Forelimb muscle (tissue), 1 donor: ENCODE data around the gene MOB1A. TPM values are rescaled to one million over a fixed set of nuclear protein-coding genes. Genes with fewer than 3 reads are reported as not detected.
"Not testable (repeated sequence)": the region's sequence is repeated elsewhere in the genome, so short reads cannot be mapped to it uniquely, and the experiment has no call there.

ENCODE experiments used
- DNase-seq: peaks from one replicate; pipeline ENCODE4 v3.0.0-alpha.2; 2013; ENCODE audit warnings: low read depth
- polyA plus RNA-seq: library from polyadenylated mRNA; unstranded; fragments of 120-200 nt; gene quantifications from one replicate; pipeline ENCODE4 v1.2.1, GENCODE V29; 2013; ENCODE audit not compliant: insufficient read length

MOB1A gene
- polyA plus RNA-seq, 1 donor = 41.5 TPM

DNA sequence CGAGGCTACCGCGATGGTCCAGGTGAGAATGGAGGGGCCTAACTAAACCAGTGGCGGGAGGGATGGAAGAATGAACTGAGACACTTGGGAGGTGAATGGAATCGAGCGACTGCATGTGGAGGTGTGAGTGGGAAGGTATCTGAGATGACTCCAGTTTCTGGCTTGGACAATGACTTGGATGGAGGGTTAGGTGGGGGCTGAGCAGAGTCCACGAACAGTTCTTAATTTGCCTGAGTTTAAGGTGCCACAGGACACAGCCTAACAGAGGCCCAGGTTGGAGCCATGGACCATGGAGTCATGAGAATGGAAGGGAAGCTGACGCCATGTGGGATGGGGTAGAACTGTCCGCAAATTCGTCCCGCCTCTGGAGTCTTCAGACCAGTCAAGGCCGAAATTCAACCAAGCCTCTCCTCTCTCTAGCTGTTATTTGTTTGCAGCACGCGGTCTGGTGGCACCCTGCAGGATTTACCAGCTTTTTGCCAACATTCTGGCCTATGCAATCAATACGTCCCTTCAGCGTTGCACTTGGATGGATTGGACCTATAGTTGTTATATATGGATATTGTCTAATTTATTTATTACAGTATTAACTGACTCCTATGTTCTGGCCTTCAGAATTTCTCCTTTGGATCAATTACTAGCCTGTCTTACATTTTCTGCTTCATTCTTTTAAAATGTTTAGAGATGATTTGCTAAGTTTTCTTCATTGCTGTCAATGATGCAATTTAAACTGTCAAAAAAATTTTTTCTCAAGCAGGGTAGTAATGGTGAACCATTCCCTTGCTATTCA is 30.0 kb downstream of the MOB1A start:
- no peak for DNase-seq

DNA sequence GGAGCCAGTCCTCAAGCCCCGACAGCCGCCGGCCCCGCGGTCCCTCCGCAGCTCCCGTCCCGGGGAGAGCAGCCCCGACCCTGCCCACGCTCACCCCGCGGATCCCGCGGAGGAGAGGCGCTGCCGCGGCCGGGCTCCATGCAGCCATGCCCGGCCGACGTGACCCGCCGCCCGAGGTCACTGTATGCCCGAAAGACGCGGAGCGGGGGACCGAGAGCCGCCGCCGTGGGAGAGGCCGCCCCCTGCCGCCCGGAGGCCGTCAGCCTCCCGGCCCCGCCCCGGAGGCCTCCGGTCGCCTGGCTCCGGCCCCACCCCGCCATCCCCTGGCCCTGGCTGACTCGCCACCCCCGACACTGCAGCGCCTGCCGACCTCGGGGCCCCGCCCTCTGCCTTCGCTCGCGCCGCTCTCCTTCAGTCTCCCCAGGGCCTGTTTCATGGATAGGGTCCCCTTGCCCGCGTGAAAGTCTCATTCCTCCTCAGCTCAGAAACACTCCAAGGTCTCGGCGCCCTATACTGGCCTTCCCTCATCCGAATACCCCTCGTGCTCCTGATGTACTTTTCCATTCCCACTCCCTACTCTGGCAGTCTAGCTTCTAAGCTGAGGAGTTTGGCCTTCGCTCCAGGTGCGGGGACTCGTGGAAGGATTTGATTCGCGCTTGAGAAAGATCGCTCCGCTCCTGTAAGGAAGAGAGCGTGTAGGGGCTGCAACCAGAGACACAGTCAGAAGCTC is 30.8 kb downstream of the MOB1A start, which contains the start of gene BOLA3:
Gene BOLA3 (minus strand): TSS at position 186 of the 730 bp plus-strand sequence. CDS start 38 bp downstream, at position 148.
- DNase-seq = peak; percentile 32

DNA sequence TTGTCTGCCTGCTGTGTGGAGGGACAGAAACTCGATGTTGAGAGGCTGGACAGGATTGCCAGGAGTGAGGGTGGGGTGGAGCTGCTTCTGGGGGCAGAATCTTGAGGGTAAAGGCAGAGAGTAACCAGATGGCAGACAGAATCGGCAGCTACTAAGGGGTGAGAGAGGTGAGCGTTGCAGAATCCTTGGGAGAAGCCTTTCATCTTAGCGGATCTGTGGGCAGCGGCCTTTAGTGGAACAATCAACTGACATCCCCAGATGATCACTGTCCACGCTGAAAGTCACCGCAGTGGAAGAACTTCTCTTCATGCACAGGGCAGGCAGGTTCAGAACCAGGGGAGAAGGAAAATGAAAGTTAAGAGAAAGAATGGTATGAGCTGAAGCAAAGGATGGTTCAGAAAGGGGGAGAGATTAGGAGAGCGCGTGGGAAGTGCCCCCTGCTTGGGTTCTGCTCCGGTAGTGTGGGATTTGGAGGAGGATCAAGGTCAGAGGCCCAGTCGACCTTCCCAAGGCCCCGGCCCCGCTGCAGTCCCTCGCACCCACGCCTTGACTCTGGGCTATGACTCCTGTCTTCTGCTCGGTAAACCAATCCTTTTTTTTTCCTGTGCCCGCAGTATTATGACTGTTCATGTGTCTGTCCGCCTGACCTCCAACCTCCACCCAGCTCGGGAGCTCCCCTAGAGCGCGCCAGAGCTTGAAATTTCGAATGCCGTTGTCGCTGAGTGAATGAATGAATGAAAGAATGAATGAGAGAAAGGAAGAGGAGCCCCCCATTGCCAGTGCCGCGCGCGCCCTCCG is 31.6 kb downstream of the MOB1A start:
- no peak for DNase-seq

DNA sequence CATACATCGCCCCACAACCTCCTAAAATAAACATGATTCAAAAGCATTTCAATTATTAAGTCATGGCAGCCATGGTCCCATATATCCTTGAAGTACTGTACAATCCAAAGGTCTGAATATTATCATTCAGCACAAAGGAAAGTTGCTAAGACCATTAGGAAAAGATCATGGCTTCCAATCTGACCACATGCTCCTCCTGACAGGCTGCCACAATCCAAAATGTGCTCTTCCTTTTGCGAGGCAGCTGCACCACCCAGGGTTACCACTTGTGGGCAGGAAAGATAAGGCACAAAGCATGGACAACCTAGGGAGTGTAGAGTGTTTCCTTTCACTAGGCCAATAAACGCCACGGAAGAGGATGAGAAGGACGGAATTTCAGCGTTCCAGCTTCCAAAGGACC is 36.3 kb downstream of the MOB1A start:
- no peak for DNase-seq

DNA sequence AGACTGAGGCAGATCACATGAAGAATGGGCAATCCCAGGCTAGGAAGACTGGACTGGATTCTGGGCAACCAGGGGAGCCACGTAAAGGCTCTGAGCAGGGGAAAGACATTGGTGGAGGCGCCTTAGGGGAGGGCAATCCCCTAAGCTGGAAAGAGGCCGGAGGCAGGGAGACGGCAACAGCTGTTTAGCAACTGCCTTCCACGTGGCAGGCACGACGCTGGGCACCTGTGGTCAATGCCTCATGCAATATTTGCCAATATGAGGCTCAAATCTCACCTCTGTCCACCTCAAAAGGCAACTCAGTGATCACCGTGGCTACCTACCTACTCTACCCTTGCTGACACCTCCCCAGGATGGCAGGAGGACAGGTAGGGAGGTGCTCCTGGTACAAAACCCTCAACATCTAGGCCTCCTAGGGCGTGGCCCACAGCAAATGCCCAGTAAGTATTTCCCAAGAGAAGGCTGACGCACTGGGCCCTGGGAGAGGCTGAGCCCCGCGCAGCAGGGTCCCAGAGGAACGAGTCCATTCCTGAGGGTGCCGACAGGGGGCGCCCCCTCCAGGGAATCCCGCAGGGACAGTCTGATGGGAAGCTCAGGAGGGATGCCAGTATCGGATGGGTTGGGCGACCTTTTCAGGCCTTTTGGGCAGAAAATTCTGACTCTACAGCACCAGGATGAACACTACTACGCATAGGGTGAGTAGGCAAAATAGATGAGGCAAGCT is 39.9 kb downstream of the MOB1A start:
- no peak for DNase-seq

DNA sequence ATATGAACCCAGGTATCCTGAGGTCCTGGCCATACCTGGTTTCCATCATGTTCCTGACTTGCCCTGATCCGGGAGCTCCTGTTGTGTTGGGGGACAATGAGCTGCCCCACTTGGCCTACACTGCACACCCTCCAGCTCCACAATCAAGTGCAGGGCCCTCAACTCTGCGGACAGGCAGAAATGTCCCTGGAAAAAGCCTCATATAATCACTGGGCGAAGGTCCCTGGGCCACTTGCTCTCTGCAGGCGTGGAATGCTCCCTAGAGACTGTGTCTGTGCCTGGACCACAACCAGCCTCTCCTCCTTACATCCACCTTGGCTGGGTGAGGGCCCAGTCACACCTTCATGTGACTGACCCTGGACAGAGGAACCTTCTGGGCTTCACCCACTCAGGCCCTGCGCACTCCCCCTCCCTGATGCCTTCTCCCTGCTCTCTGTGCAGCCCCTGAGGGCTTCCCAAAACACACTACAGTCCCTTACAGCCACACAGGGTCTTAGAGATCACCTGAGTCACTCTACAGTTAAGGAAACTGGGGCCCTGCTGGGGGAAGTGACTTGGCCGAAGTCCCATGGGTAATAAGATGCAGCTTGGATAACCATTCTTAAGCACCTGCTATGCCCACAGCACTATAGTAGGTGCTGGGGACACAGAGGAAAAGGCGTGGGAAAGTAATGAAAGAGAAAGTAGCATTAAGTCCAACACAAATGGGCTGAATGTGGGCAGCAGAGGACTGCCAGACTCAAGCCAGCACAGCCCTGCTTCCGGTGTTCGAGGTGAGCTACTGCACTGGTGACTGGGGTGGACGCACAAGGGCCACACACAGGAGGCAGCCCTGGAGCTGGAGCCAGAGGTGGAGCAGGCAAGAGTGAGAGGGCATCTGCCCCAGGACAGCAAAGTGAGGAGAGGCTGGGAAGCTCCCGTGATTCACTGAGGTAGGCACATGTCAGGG is 40.8 kb downstream of the MOB1A start:
- DNase-seq = no peak

DNA sequence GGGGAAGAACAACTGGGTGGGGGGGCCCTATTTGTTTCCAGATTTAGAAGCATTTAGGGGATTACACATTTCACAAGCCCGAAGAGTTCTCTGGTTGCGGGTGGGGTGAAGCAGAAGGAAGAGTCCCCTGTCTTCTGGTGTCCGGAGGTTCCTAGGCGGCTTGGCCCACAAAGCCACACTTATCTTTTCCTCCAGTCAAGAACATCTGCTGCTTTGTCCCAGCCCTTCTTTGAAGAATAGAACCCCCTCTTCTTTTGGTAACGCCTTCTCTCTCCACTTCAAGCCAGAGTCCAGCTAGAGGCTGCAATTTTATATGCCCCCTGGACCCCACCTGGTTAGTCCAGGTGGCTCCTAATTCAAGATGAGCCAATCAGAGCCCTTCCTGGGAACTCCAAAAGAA is 46.8 kb downstream of the MOB1A start:
- no peak for DNase-seq

DNA sequence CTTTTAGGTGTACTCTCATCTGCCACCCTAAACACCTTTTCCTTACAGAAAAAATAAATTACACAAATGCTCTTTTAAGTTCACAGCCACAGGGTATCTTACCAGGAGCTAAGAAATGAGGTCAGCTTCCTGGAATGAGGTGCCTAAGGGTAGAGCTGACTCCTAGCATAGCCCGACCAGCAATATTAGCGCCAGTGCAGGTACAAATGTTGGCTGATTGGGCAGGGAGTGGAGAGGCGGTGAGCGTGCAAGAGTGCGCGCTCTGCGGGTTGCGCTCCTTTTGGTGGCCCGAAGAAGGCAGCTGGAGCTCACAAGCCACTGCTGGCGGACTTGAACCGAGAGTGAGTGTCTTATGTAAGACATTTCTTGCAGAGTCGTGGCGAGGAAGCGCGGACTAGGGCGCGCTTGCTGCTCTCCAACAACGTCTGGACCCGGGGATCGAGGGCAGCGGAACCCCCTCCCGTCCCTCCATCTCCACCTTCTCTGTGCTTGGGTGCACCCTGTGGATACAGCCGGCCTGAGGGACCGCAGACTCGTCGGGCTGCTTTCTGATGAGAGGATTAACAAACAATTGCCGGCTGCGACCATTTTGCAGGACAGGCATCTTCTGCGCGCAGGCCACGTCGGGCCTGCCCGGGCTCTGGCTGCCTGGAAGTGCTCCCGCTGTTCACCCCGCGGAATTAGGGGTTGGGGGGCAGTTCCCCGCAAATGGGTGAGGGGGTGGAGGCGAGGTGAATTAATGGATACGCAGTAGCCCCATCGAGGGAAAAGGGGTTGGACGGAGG is 48.3 kb downstream of the MOB1A start:
- DNase-seq = no peak

DNA sequence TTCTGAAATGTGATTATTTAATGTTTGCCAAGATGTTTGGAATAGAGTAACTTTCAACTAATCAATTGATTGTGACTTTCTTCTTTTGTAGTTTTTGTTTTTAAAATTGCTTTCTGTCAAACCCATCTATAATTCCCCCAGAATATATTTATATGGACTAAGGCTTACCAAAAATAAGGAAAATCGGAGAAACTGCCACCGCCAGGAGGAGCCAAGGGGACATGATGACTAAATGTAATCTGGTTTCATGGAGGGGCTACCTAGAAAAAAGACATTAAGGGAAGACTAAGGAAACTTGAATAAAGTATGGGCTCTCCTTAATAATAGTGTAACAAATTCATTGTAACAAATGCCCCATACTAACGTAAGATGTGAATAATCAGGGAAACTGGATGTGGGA is 50.5 kb downstream of the MOB1A start:
- no peak for DNase-seq

DNA sequence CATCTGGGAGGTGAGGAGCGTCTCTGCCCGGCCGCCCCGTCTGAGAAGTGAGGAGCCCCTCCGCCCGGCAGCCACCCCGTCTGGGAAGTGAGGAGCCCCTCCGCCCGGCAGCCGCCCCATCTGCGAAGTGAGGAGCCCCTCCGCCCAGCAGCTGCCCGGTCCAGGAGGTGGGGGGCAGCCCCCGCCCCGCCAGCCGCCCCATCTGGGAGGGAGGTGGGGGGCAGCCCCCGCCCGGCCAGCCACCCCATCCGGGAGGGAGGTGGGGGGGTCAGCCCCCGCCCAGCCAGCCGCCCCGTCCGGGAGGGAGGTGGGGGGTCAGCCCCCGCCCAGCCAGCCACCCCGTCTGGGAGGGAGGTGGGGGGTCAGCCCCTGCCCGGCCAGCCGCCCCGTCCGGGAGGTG is 54.7 kb downstream of the MOB1A start:
- not testable (repeated sequence) for DNase-seq

DNA sequence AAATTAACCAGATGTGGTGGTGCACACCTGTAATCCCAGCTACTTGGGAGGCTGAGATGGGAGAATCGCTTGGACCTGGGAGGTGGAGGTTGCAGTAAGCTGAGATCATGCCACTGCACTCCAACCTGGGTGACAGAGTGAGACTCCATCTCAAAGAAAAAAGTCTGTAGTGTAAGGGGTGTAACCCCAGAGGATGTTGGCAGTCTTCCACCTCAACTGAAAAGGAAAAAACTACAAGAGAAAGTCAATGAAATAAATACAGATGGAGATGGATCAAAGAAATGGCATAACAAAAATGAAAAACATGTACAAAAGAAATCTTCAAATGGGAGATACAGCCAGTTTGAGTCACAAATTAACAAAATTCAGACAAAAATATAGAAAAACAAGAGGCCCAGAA is 56.8 kb downstream of the MOB1A start:
- DNase-seq = not testable (repeated sequence)

DNA sequence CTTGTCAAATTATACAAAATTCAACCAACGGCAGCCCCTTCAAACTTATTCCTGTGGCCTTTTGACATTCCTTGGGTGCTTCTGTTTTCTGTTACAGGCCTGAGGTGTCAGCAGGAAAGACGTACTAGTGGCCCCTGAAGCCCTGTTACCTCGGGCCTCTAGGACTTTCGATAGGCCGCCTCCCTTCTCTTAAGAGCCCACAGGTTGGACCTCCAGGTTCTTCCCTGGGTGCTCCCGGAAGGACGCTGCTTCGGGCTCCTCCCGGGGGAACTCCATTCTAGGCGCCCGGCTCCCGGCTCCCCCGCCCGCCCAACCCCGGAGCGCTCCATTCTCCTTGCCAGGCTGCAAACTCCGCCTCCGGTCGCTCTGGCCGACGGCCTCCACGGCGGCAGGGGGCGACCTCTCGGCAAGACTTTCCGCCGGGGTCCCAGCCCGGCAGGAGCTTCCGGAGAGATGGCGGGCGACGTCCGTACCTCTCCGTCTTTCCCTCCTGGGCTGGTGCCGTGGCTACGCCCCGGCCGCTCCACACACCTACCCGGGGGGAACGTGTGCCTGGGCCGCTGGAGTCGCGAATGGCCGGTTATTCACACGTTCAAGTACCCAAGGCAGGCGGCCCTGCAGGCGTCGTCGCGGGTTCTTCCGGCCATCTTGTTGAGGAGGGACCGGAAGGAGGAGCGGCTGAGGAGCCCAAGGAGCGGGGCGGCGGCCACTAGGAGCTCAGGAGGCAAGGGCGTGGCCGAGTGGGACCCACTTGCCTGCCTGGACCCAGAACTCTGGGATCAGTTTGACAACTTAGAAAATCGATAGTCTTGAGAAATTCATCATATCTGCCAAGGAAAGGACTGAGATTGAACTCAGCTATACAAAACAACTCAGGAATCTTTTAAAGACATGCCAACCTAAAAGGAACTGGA is 58.5 kb downstream of the MOB1A start:
- DNase-seq = peak; percentile 35

DNA sequence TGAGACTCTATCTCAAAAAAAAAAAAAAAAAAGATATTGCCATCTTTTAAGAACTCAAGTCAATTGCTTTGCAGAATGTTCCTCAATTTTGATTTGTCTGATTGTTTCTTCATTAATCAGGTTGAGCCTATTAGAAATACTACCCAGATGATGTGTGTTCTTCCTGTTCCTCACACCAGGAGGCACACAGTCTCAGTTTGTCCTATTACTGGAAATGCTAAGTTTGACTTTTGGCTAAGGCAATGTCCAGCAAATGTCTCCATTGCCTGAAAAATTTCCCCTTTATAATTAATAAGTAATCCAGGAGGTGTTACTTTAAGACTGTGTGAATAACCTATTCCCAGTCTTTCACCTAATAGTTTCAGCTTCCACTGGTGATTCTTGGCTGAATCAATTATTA is 59.3 kb downstream of the MOB1A start:
- DNase-seq = no peak

DNA sequence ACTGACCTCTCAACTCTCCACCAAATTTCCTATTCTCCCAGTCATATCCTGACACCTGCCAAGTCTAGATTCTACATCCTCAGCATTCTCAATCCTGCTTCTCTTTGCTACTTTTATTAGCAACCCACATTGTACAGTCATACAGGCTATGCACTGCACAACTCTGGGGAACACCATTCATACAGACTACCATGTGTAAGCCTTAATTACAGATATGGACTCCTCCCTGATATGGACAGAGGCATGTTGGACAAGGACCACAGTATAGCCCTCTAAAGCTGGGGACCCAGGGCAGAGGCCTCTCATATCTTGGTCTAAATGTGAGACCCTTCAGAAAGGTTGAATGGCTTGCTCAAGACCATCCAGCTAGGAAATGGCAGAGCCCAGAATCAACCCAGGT is 67.3 kb downstream of the MOB1A start:
- no peak for DNase-seq

DNA sequence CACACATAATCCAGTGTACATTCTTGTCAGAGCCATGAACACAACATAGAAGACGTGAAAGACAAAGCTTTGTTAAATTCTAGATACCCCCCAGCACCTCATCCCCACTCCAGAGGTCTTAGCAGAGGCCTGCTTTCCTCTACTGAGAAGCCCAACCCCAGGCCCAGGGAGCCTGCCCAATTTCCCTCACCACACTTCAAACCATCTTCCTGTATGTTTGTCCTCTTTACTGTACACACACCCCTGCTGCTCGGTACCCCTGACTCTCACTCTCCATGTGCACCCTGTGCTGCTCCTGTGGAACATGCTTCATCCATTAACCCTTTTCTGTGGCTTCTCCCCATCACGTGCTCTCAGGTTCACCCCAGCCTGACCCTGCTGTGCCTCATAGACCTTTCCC is 68.1 kb downstream of the MOB1A start:
- DNase-seq = no peak

DNA sequence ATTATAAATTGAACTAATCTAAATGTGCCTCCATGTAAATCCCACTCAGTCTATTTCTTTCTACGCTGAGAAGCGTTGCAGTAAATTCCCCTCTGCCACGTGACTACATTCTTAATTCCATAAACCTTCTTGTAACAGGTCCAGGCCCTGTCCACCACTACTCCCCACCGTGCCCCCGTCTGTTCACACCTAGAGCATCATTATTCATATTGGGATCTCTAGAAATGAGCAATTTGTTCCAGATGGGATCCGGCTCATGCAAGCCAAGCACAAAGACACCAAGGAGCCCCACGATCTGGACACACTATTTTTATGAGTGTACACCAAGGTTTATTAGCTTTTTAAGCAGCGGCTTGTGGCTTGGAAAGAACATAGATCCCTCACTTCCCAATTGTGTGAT is 69.1 kb downstream of the MOB1A start:
- DNase-seq = no peak

DNA sequence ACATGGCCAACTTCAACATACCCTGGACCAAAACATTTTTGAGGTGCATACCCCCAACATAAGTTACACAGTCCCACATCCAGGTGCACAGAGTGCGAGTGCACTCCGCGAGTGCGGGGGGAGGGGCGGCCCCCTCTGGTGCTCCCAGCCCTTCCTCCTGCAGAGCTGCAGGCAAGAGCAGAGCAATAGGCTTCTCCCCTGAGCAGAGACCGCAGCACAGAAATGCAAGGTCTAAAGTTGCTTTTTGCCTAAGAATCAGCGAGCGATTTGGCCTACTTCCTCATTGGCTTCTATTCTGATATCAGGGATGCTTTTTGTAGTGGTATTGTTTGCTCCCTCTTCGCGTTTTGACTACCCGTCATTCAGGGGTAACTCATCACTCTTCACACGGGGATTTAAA is 71.6 kb downstream of the MOB1A start:
- DNase-seq = no peak

DNA sequence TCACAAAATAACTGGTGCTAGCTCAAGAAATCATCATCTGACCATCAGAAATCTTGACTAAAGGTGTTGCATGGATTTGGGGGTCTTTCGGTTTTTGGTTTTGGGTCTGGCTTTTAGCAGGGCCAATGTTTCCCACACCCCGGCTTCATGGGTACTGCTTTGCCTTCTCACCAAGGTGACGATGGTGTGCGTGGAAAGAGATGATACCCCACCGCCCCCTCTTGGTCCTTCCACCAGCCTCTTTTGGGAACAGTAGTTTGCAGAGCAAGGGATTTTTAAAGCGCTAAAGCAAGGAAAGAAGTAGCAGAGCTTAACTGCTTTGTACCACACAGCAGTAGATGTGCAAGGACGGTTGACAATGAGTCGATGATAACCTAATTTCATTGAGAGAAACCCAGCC is 73.3 kb downstream of the MOB1A start:
- no peak for DNase-seq

DNA sequence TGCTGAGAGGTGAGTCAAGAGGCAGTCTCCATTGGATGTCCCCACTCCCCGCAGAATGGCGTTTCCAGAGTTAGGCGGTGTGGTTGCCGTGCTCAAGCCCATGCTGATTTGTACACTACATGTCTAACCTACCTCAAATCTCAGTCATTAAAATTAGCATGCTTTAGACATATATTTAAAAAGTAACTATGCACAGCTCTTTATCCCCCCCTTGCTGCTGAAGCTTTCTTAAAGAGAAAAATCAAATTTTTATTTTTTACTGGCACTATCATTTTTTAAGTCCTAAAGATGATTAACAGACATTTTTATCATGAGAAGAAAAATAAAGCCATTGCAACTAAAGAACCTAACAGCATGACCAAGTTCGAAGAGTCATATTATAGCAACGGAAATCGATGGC is 73.8 kb downstream of the MOB1A start:
- DNase-seq = no peak
